Stimulated activated CD8-positive, alpha-beta memory T cell treated with anti-CD3 and anti-CD28 coated beads, Interleukin-12 subunit alpha, Interleukin-12 subunit beta, amount 100 ng/mL, for 24 hours (primary cell): ENCODE measurements around the gene ZHX3.

Source experiments
- DNase-seq: peaks from one replicate; pipeline ENCODE4 v3.0.0-alpha.2; 2020; ENCODE audit errors: extremely low read depth

Gene ZHX3

GRCh38 chr20:41150664-41151063 lies 166.9 kb downstream of the ZHX3 start:
- DNase-seq = no peak

- no peak for DNase-seq
Measured at GRCh38 chr20:41148942-41149341, 168.6 kb downstream of the ZHX3 start.

- no peak for DNase-seq
Measured at GRCh38 chr20:41147767-41148191, 169.8 kb downstream of the ZHX3 start.

GRCh38 chr20:41145821-41146620 lies 171.5 kb downstream of the ZHX3 start:
- DNase-seq = no peak

GRCh38 chr20:41145317-41145716 lies 172.2 kb downstream of the ZHX3 start:
- no peak for DNase-seq

GRCh38 chr20:41143354-41143753 lies 174.2 kb downstream of the ZHX3 start:
- no peak for DNase-seq

GRCh38 chr20:41142919-41143318 lies 174.6 kb downstream of the ZHX3 start:
- DNase-seq = no peak

- no peak for DNase-seq
Measured at GRCh38 chr20:41142245-41142644, 175.3 kb downstream of the ZHX3 start.

- DNase-seq = no peak
Measured at GRCh38 chr20:41141153-41141815, 176.2 kb downstream of the ZHX3 start.

GRCh38 chr20:41140226-41141133 lies 177.1 kb downstream of the ZHX3 start:
- no peak for DNase-seq

- DNase-seq = no peak
Measured at GRCh38 chr20:41139227-41140093, 178.1 kb downstream of the ZHX3 start.

- no peak for DNase-seq
Measured at GRCh38 chr20:41138475-41139226, 178.9 kb downstream of the ZHX3 start.

GRCh38 chr20:41137614-41138474 lies 179.7 kb downstream of the ZHX3 start:
- DNase-seq = no peak

GRCh38 chr20:41136680-41137613 lies 180.6 kb downstream of the ZHX3 start, which contains the start of gene PLCG1:
PLCG1 (plus strand) TSS chr20:41137543; CDS start chr20:41137642, 99 bp downstream.
- DNase-seq = peak; percentile 67

- no peak for DNase-seq
Measured at GRCh38 chr20:41135888-41136679, 181.4 kb downstream of the ZHX3 start.

- no peak for DNase-seq
Measured at GRCh38 chr20:41135187-41135887, 182.2 kb downstream of the ZHX3 start.
